DND-41 (cell line): ENCODE data around the gene CBX7.
"Not testable (repeated sequence)": the region's sequence is repeated elsewhere in the genome, so short reads cannot be mapped to it uniquely, and the experiment has no call there.

Source experiments
- CTCF ChIP-seq: IDR thresholded peaks from 2 replicates; pipeline ENCODE4 v1.5.1; 2012; ENCODE audit warnings: borderline replicate concordance, low read length, moderate library complexity, mild to moderate bottlenecking; ENCODE audit not compliant: poor library complexity, severe bottlenecking; ENCODE audit errors: extremely low read depth
- EZH2 ChIP-seq: IDR thresholded peaks from 3 replicates; pipeline ENCODE4 v1.6.1; 2012; ENCODE audit warnings: borderline replicate concordance, low read depth, mild to moderate bottlenecking, moderate library complexity, low read length, inconsistent platforms; ENCODE audit not compliant: severe bottlenecking

DNA sequence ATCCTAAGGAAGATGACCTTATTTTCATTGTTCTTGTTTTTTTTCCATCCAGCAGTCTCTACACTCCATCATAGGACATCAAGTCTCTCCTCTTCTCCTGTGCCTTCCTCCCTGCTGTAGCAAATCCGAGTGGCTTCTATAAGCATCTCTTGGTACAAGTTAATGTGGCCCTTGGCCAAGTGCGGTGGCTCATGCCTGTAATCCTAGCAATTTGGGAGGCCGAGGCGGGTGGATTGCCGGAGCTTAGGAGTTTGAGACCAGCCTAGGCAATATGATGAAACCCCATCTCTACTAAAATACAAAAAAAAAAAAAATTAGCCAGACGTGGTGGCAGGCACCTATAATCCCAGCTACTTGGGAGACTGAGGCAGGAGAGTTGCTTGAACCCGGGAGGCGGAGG lies 3.6 kb upstream of the CBX7 start:
- not testable (repeated sequence) for TF ChIP-seq EZH2, CTCF
